Fibroblast of skin of right biceps (primary cell): ENCODE data around the gene DNALI1.

Experiments
- DNase-seq: peaks from one replicate; pipeline ENCODE4 v3.0.0-alpha.2; 2013

DNALI1 gene

DNA sequence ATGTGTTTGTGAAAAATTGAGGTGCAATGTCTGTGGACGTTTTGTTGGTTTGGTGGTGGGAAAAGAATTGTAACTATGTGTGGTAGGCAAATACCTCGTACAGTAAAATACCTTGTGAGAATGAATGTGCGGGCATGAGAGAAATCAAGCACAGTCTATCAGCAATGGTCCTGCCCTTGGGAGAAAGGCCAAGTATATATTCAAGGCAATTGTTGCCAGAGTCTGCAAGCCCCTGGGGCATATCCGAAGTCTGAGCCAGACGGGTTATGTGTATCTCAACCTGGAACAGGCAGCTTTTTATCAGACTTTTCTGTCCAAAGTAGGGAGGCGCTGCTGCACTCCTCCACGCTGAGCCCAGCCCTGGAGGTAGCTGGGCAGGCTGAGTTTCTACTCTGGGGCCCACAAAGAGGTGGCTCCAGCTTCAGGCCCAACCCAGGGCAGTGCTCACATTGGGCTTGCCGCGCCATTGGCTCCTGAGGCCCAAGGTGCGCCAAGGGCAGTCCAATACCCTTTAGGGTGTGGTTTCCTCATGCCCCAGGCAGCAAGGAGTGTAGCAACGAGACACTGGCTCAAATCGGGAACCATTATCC, 48.4 kb downstream of the DNALI1 start:
- DNase-seq: no peak

GRCh38 chr1:37605806-37606474, 49.2 kb downstream of the DNALI1 start:
- no peak for DNase-seq

DNA sequence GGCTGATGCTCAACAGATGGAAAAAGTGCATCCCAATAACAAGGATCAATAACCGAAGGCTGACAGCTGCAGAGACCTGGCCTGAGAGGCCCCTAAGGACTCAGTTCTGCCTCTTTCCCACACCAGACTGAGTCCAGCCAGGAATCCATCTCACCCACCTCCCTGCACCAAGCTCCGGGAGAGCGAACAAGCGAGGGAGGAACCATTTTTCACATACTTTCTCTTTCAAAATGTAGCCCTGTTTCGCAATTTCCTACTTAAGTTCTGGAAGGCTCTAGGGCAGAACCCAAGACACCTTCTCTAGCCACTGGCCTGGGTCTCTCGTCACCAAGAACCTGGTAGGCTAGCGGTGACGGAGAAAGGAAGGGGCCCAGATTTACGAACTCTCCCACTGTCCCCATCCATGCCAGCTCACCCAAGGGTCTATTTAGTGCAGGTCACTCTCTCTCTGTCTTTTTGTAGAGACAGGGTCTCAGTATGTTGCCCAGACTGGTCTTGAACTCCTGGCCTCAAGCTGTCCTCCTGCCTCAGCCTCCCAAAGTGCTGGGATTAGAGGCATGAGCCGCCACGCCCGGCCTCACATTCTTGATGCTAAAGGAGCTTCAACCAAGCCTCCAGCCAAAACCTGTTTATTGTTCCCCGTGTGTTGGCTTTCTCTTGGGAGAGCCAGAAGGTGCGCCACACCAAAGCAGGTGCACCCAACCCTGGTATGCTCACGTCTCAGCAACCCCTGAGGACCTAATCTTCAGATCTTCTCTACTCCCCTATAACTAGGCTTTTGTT, 49.9 kb downstream of the DNALI1 start:
- peak; percentile 9 for DNase-seq

DNA sequence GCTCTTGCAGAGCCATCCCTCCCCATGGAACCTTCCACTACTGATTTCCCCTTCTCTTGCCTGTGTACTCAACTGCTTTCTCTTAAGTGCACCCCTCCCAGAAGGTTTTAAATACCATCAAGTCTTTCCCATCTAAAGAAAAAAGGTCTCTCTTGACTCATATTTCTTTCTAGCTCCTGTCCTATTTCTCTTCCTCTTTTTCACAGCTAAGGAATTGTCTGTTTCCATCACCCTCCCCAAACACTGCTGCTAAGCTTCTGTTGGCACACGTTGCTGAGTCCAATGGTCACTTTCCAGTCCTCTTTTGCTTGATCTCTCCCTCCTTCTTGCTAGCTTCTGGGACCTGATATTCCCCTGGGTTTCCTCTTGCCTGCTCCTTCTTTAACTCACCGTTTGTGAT, 52.3 kb downstream of the DNALI1 start:
- no peak for DNase-seq

DNA sequence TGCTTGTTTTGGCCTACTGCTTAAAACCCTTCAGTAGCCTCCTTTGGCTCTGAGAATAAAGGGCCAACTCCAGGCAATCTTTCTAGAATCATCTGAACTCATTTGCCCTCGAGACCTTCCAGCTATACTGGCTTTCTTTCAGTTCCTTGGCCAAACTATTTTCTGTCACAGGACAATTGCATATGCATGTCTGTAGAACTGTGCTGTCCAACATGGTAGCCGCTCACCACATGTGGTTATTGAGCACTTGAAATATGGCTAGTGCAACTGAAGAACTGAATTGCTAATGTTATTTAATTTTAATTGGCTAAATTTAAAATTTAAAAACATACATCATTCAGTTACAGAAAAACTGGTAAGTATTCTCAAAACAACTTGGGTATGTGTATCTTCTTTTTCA, 53.3 kb downstream of the DNALI1 start:
- DNase-seq: no peak

GRCh38 chr1:37612186-37612585, 55.4 kb downstream of the DNALI1 start:
- no peak for DNase-seq

- DNase-seq: no peak
Observed at GRCh38 chr1:37614105-37614504, 57.4 kb downstream of the DNALI1 start.

GRCh38 chr1:37616330-37616729, 59.6 kb downstream of the DNALI1 start:
- DNase-seq: no peak
